AG04450 (cell line): ENCODE results near the gene SLCO2A1. TPM values are rescaled to one million over a fixed set of nuclear protein-coding genes. Genes with fewer than 3 reads are reported as not detected.
"Not testable (repeated sequence)": the region's sequence is repeated elsewhere in the genome, so short reads cannot be mapped to it uniquely, and the experiment has no call there.

Experiments used
- CTCF ChIA-PET: fragments of 300-600, 350-600 bp; formaldehyde crosslinking; extraction: SDS; loops from one replicate; lab custom pipeline; 2022; ENCODE audit warnings: antibody characterized with exemption, inconsistent platforms; lab: Charles Lee
- POLR2A ChIA-PET: fragments of 350-600 bp; formaldehyde crosslinking; extraction: SDS; loops from one replicate; lab custom pipeline; 2021; ENCODE audit warnings: antibody characterized with exemption, inconsistent platforms; lab: Yijun Ruan, JAX
- DNase-seq: peaks from one replicate; pipeline ENCODE4 v3.0.0-alpha.2; 2011; ENCODE audit warnings: low read depth, low spot score
- H3K27ac ChIP-seq: one replicate; pipeline ENCODE4 v1.5.1; 2012; ENCODE audit warnings: low read depth, low read length, control low read depth
- H3K27me3 ChIP-seq: one replicate; pipeline ENCODE4 v1.6.0; 2012; ENCODE audit warnings: low read length; ENCODE audit not compliant: control insufficient read depth, insufficient read depth
- H3K4me3 ChIP-seq: 2 replicates; pipeline ENCODE4 v1.5.1; 2011; ENCODE audit warnings: mild to moderate bottlenecking, low read depth, low read length, control low read depth
- H3K9me3 ChIP-seq: 2 replicates; pipeline ENCODE4 v1.5.1; 2012; ENCODE audit warnings: low read length; ENCODE audit not compliant: control insufficient read depth, insufficient read depth
- CTCF ChIP-seq: IDR thresholded peaks from 2 replicates; pipeline ENCODE4 v1.5.1; 2011; ENCODE audit warnings: low read depth, low read length, control low read depth, inconsistent platforms
- polyA plus RNA-seq: library from polyadenylated mRNA; depleted of rRNA; stranded (reverse); fragments of >200 nt; gene quantifications from 2 replicates; pipeline ENCODE4 v1.2.3, GENCODE V29; 2011

Gene SLCO2A1
- polyA plus RNA-seq, 1 experiment, result 1.6 TPM

DNA sequence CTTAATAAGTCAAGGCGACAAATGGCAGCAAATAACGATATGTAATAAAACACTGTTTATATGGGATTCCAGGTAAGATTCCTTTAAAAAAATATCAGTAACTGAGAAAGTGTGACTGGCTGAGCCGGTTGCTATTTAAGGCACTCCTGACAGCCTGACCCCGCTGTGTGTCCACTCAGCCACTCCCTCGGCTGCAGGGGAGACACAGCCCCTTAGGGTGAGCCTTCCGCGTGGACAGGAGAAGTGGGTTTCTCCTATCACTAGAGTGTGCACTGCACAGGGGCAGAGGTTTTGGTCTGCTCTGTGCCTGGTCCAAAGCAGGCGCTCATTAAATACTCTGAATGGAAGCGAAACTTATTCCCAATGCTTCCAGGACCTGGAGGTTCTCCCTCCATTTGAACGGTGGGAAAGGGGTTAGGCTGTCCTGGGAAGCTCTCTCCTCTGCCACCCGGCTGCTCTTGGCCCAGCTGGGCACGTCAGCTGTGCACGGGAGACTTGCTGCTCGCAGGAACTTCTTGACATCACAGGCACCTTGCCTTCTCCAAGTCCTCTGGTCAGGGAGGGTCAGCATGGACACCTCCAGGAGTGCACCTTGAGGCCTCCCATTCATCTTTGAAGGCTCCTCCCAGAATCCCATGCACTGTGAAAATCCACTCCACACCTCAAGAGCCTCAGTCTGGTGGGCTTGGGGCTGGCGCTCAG lies 43.3 kb upstream of the SLCO2A1 start:
- H3K4me3 ChIP-seq, result no peak overlapping the region
- CTCF ChIA-PET, result no interaction called here
- POLR2A ChIA-PET, result no interaction called here
- no peak for DNase-seq
- H3K27ac ChIP-seq, result no peak overlapping the region
- H3K27me3 ChIP-seq, result no peaks in the 10 kb centered on the region
- H3K9me3 ChIP-seq, result no peaks in the 10 kb centered on the region; the same call in 1 of the 2 replicates
- TF ChIP-seq CTCF, result no peak

- H3K9me3 ChIP-seq, H3K4me3 ChIP-seq, H3K27ac ChIP-seq, DNase-seq, CTCF ChIA-PET, H3K27me3 ChIP-seq, POLR2A ChIA-PET: not testable (repeated sequence)
Observed at GRCh38 chr3:134070281-134070680, 40.6 kb upstream of the SLCO2A1 start.

DNA sequence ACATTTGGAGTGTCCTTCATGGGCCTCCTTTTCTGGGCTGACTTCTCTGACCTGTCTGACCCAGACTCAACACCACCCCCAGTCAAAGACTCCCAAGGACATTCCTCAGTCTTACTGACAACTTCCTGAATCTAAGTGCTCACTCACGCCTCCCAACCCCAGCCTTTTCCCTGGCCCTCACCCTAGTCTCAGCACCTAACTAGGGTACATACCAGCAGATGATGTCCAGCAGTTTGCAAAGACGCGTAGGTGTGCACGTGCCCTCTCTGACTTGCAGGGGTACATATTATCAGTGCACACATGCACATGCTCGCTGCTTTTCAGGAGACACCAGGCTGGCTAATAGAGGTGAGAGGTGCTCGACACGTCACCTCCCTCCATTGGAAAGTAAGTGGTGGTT lies 38.7 kb upstream of the SLCO2A1 start:
- Histone ChIP-seq H3K9me3 (no peaks in the 10 kb centered on the region; the same call in 1 of the 2 replicates), H3K4me3 (no peak overlapping the region), H3K27ac (no peak overlapping the region), H3K27me3 (no peaks in the 10 kb centered on the region)
- no peak for TF ChIP-seq CTCF
- ChIA-PET CTCF (no interaction called here), POLR2A (no interaction called here)
- no peak for DNase-seq

- no peak for TF ChIP-seq CTCF
- POLR2A ChIA-PET, result interaction anchor here (0.6 kb wide), 1 partner anchor 305 kb away, joined by 4 read pairs; no protein-coding TSS in a partner anchor
- CTCF ChIA-PET, result no interaction called here
- Histone ChIP-seq H3K27me3 (no peaks in the 10 kb centered on the region), H3K4me3 (no peak overlapping the region), H3K27ac (no peak overlapping the region), H3K9me3 (no peaks in the 10 kb centered on the region)
- DNase-seq, result no peak
Observed at GRCh38 chr3:134067531-134068161, 37.9 kb upstream of the SLCO2A1 start.

GRCh38 chr3:134066651-134067530 lies 37.2 kb upstream of the SLCO2A1 start:
- Histone ChIP-seq H3K9me3 (no peaks in the 10 kb centered on the region), H3K4me3 (no peak overlapping the region), H3K27ac (no peak overlapping the region), H3K27me3 (no peaks in the 10 kb centered on the region)
- no peak for TF ChIP-seq CTCF
- DNase-seq, result no peak
- ChIA-PET POLR2A (interaction anchor here (0.6 kb wide), 1 partner anchor 306 kb away, joined by 4 read pairs; no protein-coding TSS in a partner anchor), CTCF (no interaction called here)
